Stimulated activated CD8-positive, alpha-beta memory T cell treated with anti-CD3 and anti-CD28 coated beads, Interleukin-7, amount 100 ng/mL, for 4 hours (primary cell): ENCODE data around the gene ATP10B.

Source experiments
- DNase-seq, 2 donors: peaks; one replicate each; pipeline ENCODE4 v3.0.0-alpha.2; 2020; ENCODE audit warnings: low read depth in 2 of 2

The ATP10B gene

DNA sequence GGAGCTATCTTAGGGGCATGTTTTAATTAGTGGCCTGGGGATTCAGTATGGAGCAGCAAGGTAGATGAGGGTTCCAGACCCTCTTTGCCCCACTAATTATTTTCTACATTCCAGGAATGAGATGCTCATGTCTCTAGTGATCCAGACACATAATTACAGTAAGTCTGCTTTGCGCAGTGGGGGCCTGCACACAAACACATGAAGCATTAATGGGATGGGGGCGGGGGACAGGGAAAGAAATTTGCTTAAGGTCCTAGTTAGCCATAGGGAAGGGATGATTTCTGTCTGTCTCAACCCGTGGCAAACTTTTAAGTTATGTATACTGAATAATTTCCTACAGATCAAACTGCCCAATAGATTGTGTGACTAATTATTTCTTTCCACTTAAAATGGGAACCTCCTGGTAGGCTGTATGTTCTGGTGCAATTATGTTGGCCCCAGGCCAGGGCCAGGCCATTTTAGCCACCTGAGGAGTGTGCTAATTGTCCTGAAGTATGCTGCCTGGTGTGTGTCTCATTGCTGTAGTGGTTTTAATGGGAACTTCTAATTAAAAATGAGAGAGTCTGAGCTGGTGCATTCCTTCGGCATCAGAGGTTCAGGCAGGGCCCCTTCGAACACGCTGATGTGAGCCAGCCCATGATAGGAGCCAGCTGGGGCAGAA, 295.9 kb downstream of the ATP10B start:
- DNase-seq = no peak

- no peak for DNase-seq
These were observed 296.4 kb downstream of the ATP10B start for GRCh38 chr5:160555581-160555970.

DNA sequence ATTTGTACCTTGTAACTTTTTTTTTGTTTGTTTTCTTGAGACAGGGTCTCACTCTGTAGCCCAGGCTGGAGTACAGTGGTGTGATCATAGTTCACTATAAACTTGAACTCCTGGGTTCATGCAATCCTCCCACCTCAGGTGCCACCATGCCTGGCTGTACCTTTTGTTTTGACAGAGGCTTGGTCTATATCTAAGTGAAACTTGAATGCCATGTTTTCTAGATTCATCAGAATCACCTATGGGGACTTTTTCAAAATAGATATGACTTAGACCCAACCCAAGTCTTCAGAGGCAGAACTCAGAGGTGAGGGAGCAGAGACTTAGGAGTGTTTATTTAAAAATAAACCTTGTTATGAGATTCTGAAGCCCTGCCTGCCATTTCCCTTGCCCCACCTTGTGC, 301.9 kb downstream of the ATP10B start:
- DNase-seq = no peak

DNA sequence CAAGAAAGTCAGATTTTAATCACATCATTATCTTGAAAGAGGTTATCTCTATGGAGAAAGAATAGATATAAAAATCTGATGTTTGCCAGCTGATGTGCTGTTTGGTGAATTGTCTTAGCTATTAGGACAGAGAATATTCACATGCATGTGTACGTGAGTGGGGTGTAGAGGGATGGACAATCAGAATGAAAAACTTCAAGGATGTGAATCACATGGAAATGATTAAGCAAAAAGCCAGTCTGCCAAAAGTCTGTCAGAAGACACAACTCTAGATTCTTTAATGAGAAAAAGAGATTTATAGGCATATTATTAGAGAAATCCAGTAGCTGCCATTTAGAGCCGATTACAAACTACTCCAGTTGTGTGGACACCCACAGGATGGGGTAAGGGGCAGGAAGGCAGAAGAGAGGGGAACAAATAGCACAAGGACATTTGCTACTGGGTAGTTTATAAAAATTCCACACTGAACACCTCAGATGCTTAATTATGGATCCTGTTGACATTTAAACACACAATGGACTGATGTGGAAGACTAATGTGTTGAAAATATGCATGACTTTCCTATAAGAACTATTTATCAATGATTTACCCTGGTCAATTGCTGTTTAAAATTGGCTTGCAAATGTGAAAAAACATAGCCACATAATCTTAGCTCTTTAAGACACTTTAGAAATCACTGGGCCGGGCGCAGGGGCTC, 302.9 kb downstream of the ATP10B start:
- DNase-seq = no peak

GRCh38 chr5:160547872-160548271, 304.1 kb downstream of the ATP10B start:
- DNase-seq = no peak

DNA sequence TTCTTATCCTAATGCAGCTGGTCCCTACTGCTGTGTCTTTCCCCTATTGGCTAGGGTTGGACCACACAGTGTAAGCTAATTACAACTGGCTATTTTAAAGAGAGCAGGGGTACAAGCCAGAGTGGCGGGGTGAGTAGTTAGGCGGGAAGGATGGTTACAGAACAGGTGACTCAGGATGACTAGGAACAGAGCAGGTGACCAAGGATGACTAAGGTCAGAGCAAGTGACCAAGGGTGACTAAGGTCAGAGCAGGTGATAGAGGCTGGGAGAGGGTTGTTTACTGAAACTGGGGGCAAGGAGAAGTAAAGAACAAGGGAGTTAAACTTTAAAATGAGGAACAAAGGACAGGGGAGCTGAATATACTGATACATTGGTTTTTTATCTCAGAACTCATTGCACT, 304.9 kb downstream of the ATP10B start:
- DNase-seq = no peak

DNA sequence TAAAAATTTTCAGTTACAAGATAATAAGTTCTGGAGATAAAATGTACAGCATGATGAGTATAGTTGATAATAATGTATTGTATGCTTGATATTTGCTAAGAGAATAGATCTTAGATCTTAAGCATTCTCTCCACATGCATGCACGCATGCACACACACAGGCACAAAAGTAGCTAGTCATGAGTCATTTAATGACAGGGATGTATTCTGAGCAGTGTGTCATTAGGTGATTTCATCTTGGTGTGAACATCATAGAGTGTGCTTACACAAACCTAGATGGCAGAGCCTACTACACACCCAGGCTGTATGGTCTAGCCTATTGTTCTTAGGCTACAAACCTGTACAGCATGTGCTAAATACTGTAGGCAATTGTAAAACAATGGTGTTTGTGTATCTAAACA, 306.2 kb downstream of the ATP10B start:
- DNase-seq = no peak

- DNase-seq = no peak
These were observed 308.6 kb downstream of the ATP10B start for GRCh38 chr5:160543395-160543794.

GRCh38 chr5:160542840-160543239, 309.2 kb downstream of the ATP10B start:
- no peak for DNase-seq

DNA sequence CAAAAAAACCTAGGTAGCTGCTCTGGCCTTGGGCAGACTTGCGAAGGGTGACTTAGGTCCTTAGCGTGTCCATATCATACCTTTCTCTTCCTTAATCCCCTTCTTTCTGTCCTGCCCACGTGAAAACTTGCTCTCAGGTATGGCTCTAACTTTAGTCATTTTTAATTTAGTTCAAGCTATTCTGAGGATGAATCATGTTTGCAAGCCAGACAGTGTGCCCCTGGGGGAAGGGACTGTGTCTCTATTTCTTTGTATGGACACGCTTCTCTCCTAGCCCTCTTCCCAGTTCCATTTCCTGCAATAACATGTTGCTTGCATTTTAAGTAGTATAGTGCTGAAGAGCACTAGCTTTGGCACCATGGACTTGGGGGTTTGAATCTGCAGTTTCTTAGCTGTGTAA, 309.7 kb downstream of the ATP10B start:
- DNase-seq = no peak

GRCh38 chr5:160539431-160539830, 312.6 kb downstream of the ATP10B start:
- no peak for DNase-seq

DNA sequence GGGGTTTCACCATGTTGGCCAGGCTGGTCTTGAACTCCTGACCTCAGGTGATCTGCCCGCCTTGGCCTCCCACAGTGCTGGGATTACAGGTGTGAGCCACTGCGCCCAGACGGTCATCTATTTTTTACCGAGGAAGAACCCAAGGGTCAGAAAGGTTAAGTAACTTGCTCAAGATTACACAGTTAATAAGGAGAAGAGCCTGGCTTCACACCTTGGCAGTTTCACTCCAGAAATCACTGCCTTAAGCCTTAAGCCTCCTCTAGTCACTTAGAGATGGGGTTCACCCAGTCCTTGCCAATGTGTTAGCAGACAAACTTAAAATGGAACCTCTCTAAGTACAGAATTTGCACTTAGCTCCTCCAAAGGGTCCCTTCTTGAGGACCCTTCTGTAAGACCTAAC, 314.1 kb downstream of the ATP10B start:
- no peak for DNase-seq

DNA sequence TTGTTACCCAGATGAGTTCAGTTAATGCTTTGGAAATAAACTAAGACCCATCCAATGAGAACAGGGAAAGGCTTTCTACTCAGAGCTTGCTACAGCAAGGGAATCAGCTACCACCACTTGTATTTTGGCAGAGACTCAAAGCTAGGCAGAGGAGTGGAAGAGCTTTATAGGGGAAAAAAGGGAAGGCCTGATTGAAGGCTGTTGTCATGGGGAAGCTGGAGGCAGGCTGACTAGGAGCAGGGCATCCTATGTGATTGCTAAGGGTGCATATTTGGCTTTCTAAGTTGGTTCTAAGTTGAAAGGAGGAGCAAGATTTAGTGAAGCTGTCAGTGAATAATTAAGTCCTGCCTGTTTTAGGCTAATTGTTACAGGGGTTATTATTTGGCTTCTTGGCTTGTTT, 314.9 kb downstream of the ATP10B start:
- no peak for DNase-seq

- no peak for DNase-seq
These were observed 317.1 kb downstream of the ATP10B start for GRCh38 chr5:160534914-160535313.

- DNase-seq = no peak
These were observed 317.9 kb downstream of the ATP10B start for GRCh38 chr5:160534125-160534524.

DNA sequence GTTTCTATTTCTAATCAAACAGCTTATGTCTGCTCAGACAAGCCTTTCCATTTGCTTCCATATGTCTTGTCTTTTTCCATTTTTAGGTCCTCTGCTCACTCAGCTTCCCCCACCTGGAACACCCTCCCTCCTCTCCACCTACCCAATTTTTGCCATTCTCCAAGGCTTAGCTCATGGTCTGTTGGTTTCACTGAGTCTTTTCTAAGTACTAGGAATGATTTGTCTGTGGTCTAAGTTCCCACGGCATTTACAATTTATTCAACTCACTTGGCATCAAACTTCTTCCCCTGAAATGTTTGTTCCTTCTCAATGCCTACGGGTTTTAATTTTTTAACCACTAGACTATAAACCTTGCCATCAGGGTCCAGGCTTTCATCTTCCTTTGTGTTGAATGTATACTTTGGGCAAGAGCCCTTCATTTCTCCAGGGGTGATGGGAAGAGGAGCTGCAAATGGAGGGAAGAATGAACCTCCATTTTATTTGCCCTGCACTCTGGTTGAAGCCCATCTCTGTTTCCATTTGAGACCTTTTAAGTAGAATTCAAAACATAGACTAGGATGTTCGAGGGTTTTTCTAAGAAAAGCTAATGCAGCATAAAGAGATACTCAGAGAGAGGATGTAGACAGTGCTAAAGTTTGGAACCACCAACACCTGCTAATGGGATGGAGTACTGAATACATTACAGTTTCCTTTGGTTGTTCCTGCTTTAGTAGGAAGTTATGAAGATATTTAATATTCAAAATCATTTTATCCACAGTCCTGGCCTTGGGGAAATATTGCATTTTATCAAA, 326.3 kb downstream of the ATP10B start:
- DNase-seq = no peak

GRCh38 chr5:160524827-160525226, 327.2 kb downstream of the ATP10B start:
- DNase-seq = no peak

- no peak for DNase-seq
These were observed 328.4 kb downstream of the ATP10B start for GRCh38 chr5:160523502-160524163.

DNA sequence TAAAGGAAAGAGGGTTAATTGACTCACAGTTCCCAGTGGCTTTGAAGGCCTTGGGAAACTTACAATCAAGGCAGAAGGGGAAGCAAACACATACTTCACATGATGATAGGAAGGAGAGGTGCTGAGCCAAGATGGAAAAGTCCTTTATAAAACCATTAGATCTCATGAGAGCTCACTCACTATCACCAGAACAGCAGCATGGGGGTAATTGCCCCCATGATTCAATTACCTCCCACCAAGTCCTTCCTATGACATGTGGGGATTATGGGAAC, 330.7 kb downstream of the ATP10B start:
- no peak for DNase-seq

DNA sequence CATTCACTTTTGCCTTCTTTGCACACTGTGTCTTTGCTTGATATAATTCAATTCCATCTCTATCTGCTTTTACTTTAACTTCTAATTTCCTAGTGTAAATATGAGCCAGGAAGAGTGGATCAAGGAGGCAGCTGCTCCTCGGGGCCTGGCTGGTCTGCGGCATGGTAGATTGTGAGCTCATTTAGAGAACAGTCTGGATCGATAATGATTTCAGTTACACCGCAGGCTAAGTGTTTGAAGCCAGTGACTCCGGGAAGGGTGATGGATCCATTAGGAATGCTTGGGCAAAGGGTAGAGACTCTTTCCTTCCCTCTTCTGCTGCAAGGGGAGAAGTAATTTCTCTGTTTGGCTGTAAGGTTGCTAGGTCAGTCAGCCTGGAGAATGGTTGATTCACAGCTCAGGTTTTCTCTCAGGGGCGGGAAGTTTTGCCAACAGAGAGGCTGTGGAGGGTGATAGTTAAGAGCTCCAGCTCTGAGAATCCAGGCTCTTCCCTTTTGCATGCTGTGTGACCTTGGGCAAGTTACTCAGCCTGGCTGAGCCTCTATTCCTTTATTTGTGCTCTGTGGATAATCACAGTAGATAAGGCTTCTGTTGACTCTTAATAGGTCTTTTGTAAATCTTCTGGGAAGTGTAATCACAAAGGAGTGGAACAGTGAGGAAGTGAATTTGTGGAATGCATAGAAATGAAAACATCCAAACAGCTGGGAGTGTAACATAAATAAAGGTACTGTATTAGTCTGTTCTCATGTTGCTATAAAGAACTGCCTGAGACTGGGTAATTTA, 331.2 kb downstream of the ATP10B start:
- DNase-seq = no peak

DNA sequence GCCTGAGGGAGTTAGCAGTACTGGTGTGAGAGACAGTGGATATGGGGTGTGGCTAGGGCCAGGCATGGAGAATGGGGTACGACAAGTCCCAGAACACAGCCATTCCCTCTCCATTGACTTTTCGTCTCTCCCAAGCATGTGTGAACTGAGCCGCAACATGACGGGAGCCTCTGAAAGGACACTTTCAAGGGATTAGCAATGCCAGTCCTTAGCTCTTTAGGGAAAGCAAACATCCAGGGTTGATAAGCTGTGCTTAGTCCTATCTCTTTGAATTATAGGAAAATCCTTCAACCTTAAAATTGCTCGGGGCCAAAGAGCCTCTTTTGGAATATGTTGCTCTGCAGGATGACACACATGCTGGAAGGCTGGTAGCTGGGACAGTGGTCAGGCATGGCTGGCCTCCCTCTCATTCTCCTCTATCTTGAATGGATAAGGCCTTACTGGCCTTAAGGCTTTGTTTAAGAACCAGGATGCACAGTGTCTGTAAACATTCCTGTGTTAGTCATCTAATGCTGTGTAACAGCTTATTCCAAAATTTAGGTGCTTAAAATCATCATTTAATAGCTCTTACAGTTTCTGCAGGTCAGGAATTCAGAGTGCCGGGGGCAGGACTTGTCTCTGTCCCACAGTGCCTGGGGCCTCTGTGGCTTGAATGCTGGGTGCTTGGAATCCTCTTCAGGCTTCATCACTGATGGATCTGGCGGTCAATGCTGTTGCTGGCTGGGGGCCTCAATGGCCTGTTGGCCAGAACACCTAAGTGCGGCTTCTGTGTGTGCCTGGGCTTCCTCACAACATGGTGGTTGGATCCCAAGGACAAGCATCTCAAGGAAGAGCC, 335.1 kb downstream of the ATP10B start:
- DNase-seq = no peak
